ENCODE results near the gene LRRC46.

The LRRC46 gene

DNA sequence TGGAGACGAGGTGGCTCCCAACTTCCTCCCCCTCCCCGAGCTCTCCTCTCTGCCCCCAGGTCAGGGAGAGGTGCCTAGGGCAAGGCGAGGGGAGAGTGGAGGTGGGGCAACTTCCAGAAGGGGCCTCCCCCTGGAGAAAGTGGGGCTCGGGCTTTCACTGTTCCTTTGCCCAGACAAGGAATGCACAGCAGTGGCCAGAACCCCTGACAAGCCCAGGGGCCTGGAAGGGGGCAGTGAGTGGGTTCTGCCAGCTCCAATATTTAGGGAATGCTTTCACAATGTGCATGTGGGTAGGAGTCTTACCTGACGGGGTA is 52.9 kb downstream of the LRRC46 start:
- no peak for DNase-seq
- H3K9me3 ChIP-seq (ENCODE audit: control insufficient read depth, low read length), result no peaks in the 10 kb centered on the region
- no peaks in the 10 kb centered on the region for H3K36me3 ChIP-seq (ENCODE audit: control insufficient read depth, insufficient read depth, low read length)
- H3K27ac ChIP-seq (ENCODE audit: insufficient read depth, low read length, poor library complexity, severe bottlenecking), result no peak overlapping the region
- H3K4me1 ChIP-seq (ENCODE audit: control insufficient read depth, insufficient read depth, low read length, poor library complexity, severe bottlenecking), result peaks cover 23% of the 10 kb centered on the region
- H3K27me3 ChIP-seq (replicated peaks; ENCODE audit: control insufficient read depth, insufficient read depth, low read length, poor library complexity, severe bottlenecking), result no peaks in the 10 kb centered on the region
- no peak overlapping the region for H3K4me3 ChIP-seq (ENCODE audit: insufficient read depth, low read depth, low read length, poor library complexity, severe bottlenecking)

GRCh38 chr17:47884905-47885730 is 53.6 kb downstream of the LRRC46 start:
- H3K27me3 ChIP-seq (replicated peaks; ENCODE audit: control insufficient read depth, insufficient read depth, low read length, poor library complexity, severe bottlenecking), result no peaks in the 10 kb centered on the region
- no peak overlapping the region for H3K4me3 ChIP-seq (ENCODE audit: insufficient read depth, low read depth, low read length, poor library complexity, severe bottlenecking)
- no peak overlapping the region for H3K27ac ChIP-seq (ENCODE audit: insufficient read depth, low read length, poor library complexity, severe bottlenecking)
- peaks cover 23% of the 10 kb centered on the region for H3K4me1 ChIP-seq (ENCODE audit: control insufficient read depth, insufficient read depth, low read length, poor library complexity, severe bottlenecking)
- H3K9me3 ChIP-seq (ENCODE audit: control insufficient read depth, low read length), result no peaks in the 10 kb centered on the region
- DNase-seq, result no peak
- H3K36me3 ChIP-seq (ENCODE audit: control insufficient read depth, insufficient read depth, low read length), result no peaks in the 10 kb centered on the region

Measured in effector memory CD4-positive, alpha-beta T cell (primary cell).